B cell (primary cell): ENCODE measurements around the gene CERK. TPM values are rescaled to one million over a fixed set of nuclear protein-coding genes. Genes with fewer than 3 reads are reported as not detected.

Source experiments
- ATAC-seq: fragments of 200-7000 bp; cut with Tn5 transposase; one replicate; pipeline ENCODE4 v1.10.0; 2021; ENCODE audit warnings: low read depth, mild to moderate bottlenecking, moderate number of reproducible peaks, moderate library complexity
- CTCF ChIA-PET: fragments of 350-600 bp; sonication (Branson Sonifier 250); formaldehyde crosslinking; loops from one replicate; lab custom pipeline; 2021; ENCODE audit warnings: antibody characterized with exemption, inconsistent platforms; lab: Charles Lee
- POLR2A ChIA-PET: fragments of 350-600 bp; sonication (Branson Sonifier 250); formaldehyde crosslinking; loops from one replicate; lab custom pipeline; 2021; ENCODE audit warnings: antibody characterized with exemption; lab: Charles Lee
- DNase-seq: peaks from one replicate; pipeline ENCODE4 v3.0.0; 2013
- H2AFZ ChIP-seq: 2 replicates; pipeline ENCODE4 v1.6.1; 2012; ENCODE audit warnings: mild to moderate bottlenecking, low read depth, low read length; ENCODE audit not compliant: insufficient read depth, poor library complexity, severe bottlenecking
- H3K27ac ChIP-seq, 2 donors: 1 replicate in 1 of 2; 2 replicates in 1 of 2; pipeline ENCODE4 v1.5.1; 2012 to 2013; ENCODE audit warnings: low read length in 2 of 2, mild to moderate bottlenecking in 2 of 2, moderate library complexity in 1 of 2
- H3K27me3 ChIP-seq, 4 experiments: fragments of 200-600 bp in 1 of 4; sonication (generic) in 1 of 4; replicated peaks in 1 of 4; 1 replicate in 2 of 4; 2 replicates in 2 of 4; pipeline versions ENCODE4 v1.6.1 to v1.7.0; 2013 to 2016; ENCODE audit warnings: low read length in 3 of 4, mild to moderate bottlenecking in 2 of 4, mixed read lengths in 1 of 4, moderate library complexity in 1 of 4; ENCODE audit not compliant: insufficient read depth in 4 of 4, control insufficient read depth in 3 of 4; ENCODE audit errors: control extremely low read depth in 1 of 4
- H3K36me3 ChIP-seq, 2 experiments: replicated peaks in 1 of 2; 1 replicate in 1 of 2; 2 replicates in 1 of 2; pipeline versions ENCODE4 v1.6.1 to v1.7.1; 2013; ENCODE audit warnings: low read length in 1 of 2; ENCODE audit not compliant: insufficient read depth in 2 of 2, control insufficient read depth in 1 of 2; ENCODE audit errors: control extremely low read depth in 1 of 2, extremely low read depth in 1 of 2
- H3K4me1 ChIP-seq, 2 donors: fragments of 200-600 bp in 1 of 2; sonication (generic) in 1 of 2; 1 replicate in 1 of 2; 2 replicates in 1 of 2; pipeline versions ENCODE4 v1.5.1 to v1.6.1; 2013 to 2017; ENCODE audit warnings: low read length in 2 of 2; ENCODE audit not compliant: control insufficient read depth in 2 of 2, insufficient read depth in 2 of 2
- H3K4me2 ChIP-seq: replicated peaks from 2 replicates; pipeline ENCODE3; 2012; ENCODE audit warnings: mild to moderate bottlenecking, low read depth, low read length; ENCODE audit not compliant: poor library complexity, severe bottlenecking
- H3K4me3 ChIP-seq, 5 experiments: fragments of 200-600 bp in 1 of 5; sonication (generic) in 1 of 5; 1 replicate in 3 of 5; 2 replicates in 2 of 5; pipeline versions ENCODE4 v1.5.1 to v1.7.0; 2011 to 2016; ENCODE audit warnings: low read length in 4 of 5, mild to moderate bottlenecking in 4 of 5, low read depth in 2 of 5, control low read depth in 1 of 5, moderate library complexity in 1 of 5; ENCODE audit not compliant: insufficient read depth in 1 of 5; ENCODE audit errors: control extremely low read depth in 1 of 5, extremely low read depth in 1 of 5
- H3K79me2 ChIP-seq: fragments of 200-600 bp; sonication (generic); one replicate; pipeline ENCODE4 v1.6.0; 2016; ENCODE audit warnings: low read length; ENCODE audit not compliant: control insufficient read depth, insufficient read depth
- H3K9ac ChIP-seq: fragments of 200-600 bp; sonication (generic); 2 replicates; pipeline ENCODE4 v1.6.1; 2017; ENCODE audit warnings: mild to moderate bottlenecking, low read length, moderate library complexity
- H3K9me3 ChIP-seq, 3 donors: one replicate each; pipeline versions ENCODE4 v1.6.1 to v1.7.1; 2013; ENCODE audit warnings: low read length in 2 of 3; ENCODE audit not compliant: control insufficient read depth in 2 of 3, insufficient read depth in 1 of 3; ENCODE audit errors: control extremely low read depth in 1 of 3
- H4K20me1 ChIP-seq: 2 replicates; pipeline ENCODE4 v1.6.0; 2012; ENCODE audit warnings: mild to moderate bottlenecking, low read length; ENCODE audit not compliant: insufficient read depth, control insufficient read depth, poor library complexity, severe bottlenecking
- H3K27ac Mint-ChIP-seq: one replicate; pipeline ENCODE4 v1.8.0; 2021; ENCODE audit warnings: mixed read lengths
- H3K27me3 Mint-ChIP-seq: one replicate; pipeline ENCODE4 v1.8.0; 2021; ENCODE audit warnings: mixed read lengths
- H3K4me1 Mint-ChIP-seq: one replicate; pipeline ENCODE4 v1.8.0; 2021; ENCODE audit warnings: mixed read lengths
- H3K4me3 Mint-ChIP-seq: one replicate; pipeline ENCODE4 v1.8.0; 2021; ENCODE audit warnings: mixed read lengths
- H3K9me3 Mint-ChIP-seq: one replicate; pipeline ENCODE4 v1.8.0; 2022; ENCODE audit warnings: mixed read lengths; ENCODE audit not compliant: insufficient read depth
- EZH2 ChIP-seq: IDR thresholded peaks from 2 replicates; pipeline ENCODE4 v1.6.1; 2012; ENCODE audit warnings: borderline replicate concordance, low read depth, mild to moderate bottlenecking, moderate library complexity, low read length; ENCODE audit not compliant: insufficient read depth, poor library complexity, severe bottlenecking
- WGBS: methylation state at CpG from one replicate; pipeline ENCODE4 v1.1.5; 2013; ENCODE audit warnings: missing lambda C conversion rate; ENCODE audit not compliant: insufficient coverage; 5-methylcytosine and 5-hydroxymethylcytosine counted together
- intact Hi-C: fragments of 100-400 bp; cut with micrococcal nuclease; formaldehyde crosslinking; loops from one replicate; pipeline ENCODE4 v1.10.0; 2022
- polyA plus RNA-seq: library from polyadenylated mRNA; depleted of rRNA; stranded (reverse); fragments of >200 nt; gene quantifications from 2 replicates; pipeline ENCODE4 v1.2.3, GENCODE V29; 2012
- total RNA-seq, 2 donors: library from RNA; stranded (reverse); fragments of 120-200 nt in 1 of 2; gene quantifications; 1 replicate in 1 of 2; 2 replicates in 1 of 2; pipeline versions ENCODE4 v1.2.3 to v1.2.4, GENCODE V29; 2013 to 2022
- TF ChIP-seq, protein P1 (sequence below): fragments of 200-600 bp; IDR thresholded peaks from one replicate; pipeline ENCODE4 v1.8.0; 2022; ENCODE audit warnings: antibody characterized with exemption, mild to moderate bottlenecking

Gene CERK
- total and polyA plus RNA-seq, 2 donors (not counting 1 experiment from before 2014, with no cell fraction given): 23.2 to 48.3 TPM

- Histone ChIP-seq H3K27me3 (no peaks in the 10 kb centered on the region), H3K4me1 (no peaks in the 10 kb centered on the region), H3K4me3 (no peak overlapping the region), H3K9ac (no peak overlapping the region), H2AFZ (no peak overlapping the region), H3K79me2 (peaks cover 39% of the 10 kb centered on the region), H3K36me3 (peaks cover 0 to 16% of the 10 kb centered on the region in 2 experiments), H3K4me2 (no peak overlapping the region), H3K27ac (no peak overlapping the region), H4K20me1 (peaks cover 59% of the 10 kb centered on the region), H3K9me3 (no peaks in the 10 kb centered on the region)
- Mint-ChIP-seq H3K27me3 (no peaks in the 10 kb centered on the region), H3K27ac (no peak overlapping the region), H3K9me3 (no peaks in the 10 kb centered on the region), H3K4me1 (peaks cover 10% of the 10 kb centered on the region), H3K4me3 (no peak overlapping the region)
- POLR2A ChIA-PET: no interaction called here
- ATAC-seq (no peak), DNase-seq (no peak)
- 96% methylated on average over 19 of the region's 21 CpGs for WGBS
- TF ChIP-seq EZH2: no peak
- TF ChIP-seq, protein P1, sequence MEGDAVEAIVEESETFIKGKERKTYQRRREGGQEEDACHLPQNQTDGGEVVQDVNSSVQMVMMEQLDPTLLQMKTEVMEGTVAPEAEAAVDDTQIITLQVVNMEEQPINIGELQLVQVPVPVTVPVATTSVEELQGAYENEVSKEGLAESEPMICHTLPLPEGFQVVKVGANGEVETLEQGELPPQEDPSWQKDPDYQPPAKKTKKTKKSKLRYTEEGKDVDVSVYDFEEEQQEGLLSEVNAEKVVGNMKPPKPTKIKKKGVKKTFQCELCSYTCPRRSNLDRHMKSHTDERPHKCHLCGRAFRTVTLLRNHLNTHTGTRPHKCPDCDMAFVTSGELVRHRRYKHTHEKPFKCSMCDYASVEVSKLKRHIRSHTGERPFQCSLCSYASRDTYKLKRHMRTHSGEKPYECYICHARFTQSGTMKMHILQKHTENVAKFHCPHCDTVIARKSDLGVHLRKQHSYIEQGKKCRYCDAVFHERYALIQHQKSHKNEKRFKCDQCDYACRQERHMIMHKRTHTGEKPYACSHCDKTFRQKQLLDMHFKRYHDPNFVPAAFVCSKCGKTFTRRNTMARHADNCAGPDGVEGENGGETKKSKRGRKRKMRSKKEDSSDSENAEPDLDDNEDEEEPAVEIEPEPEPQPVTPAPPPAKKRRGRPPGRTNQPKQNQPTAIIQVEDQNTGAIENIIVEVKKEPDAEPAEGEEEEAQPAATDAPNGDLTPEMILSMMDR: no peak
- CTCF ChIA-PET: interaction anchor here (0.9 to 1.3 kb wide), 2 partner anchors 74 to 125 kb away, joined by 3 to 4 read pairs; partner anchors contain the start of gene TBC1D22A
- intact Hi-C loops: no loop called here
These were observed 100.1 kb downstream of the CERK start for GRCh38 chr22:46637711-46638600.
